UCSD-AML1 (cell line): ENCODE results near the gene CHN1.

Experiments
- DNase-seq: peaks from one replicate; lab custom pipeline; 2025; ENCODE audit not compliant: unreplicated experiment; lab: John Stamatoyannopoulos, UW

CHN1 gene

DNA sequence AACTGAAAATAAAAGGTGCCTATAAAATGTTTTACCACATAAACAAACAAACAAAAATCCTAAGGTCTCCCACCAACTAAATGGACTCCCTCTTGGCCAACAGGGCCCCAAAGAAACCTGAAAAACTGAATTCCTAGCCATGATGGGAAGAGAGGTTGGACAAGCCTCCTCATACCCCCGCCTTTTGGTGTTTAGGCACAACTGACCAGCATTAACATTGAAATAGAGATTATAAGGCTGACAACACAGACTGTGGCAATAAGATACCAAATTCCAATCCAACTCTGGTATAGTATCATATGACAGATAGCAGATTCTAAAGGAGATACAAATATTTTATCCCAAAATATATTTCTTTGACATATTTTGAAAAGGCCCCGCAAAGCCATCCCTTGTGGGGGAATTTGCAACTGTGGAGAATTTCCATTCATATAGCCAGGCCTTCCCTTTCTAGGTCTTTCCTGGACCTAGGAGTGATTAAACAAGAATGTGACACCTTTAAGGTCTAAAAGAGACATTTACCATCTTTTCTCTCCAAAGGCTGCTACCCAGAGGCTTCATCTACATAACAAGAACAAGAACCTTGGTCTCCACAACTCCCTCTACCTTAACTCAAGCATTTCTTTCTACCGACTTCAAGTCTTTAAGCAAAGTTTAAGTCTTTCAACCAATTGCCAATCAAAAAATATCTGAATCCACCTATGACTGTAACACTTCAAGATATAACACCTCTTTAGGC lies 80.0 kb downstream of the CHN1 start:
- DNase-seq: no peak

DNA sequence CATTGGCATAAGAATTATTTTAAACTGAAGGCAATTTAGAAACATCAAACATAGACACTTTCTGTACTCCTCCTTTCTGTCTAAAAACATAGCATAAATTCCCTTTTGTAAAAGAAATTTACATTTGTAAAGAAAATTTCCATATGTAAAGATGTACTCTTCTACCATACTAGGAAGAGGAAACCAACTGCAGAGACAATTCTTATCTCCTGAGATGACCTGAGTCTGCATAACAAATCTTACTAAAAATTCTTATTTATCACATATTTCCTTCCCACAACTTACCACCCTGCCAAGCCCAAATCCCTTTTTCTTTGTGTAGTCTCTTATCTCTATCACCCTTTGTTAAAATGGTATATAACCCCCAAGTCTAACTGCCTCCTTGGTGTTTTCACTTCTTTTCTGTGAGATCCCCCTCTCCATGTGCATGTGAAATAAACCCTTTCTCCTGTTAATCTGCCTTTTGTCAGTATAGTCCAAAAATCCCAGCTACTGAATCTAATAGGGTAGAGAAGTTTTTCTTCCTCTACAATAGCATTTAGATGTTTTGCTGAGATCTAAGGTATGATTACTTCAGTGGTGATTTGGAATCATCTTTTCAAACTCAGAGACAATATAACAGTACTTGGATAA lies 81.0 kb downstream of the CHN1 start:
- no peak for DNase-seq

DNA sequence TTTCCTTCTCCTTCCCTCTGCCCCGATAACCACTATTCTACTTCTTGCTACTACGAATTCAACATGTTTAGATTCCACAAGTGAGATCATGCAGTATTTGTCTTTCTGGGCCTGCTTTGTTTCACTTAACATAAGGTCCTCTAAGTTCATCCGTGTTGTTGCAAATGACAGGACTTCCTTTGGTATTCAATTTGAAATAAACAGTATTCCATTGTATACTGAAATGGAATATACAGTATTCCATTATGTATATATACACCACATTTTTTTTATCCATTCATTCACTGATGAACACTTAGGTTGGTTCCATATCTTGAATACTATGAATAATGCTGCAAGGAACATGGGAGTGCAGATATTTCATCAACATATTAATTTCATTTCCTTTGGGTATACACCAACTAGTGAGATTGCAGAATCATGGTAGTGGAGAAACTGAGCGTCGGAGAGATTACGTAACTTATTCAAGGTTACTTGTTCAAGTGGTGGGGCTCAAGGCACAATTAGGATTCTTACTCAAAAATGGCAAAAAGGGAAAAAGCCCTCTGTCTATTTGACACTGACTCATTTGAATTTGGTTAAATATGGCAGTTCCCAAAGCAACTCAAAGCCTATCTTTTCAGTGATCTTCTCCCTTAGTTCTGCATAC lies 85.1 kb downstream of the CHN1 start:
- DNase-seq: no peak

DNA sequence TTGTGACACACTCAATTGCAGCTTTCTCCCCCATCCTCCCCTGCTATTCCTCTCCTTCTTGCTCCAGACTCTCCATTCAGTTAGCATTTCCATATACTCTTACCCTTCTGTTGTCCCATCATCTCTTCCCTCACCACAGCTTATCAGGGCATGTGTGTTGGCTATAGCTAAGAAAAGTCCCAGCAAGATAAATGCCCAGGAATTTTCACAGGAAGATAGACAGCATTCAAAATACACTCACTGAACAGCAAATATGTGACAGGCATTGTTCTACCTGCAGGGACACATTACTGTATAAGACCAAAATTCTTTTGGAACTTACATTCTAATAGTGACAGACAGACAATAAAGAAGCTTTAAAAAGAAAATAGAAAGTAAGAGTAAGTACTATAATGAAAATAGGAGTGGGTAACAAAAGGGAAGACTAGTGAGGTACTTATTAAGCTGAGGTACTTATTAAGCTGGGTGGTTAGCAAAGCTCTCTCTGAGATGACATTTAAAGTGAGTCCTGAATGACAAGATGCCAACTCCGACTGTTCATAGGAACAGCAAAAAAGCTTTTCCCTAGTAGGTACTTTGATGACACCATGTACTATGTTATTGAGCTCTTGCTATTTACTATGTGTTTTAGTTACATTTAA lies 86.2 kb downstream of the CHN1 start:
- no peak for DNase-seq

DNA sequence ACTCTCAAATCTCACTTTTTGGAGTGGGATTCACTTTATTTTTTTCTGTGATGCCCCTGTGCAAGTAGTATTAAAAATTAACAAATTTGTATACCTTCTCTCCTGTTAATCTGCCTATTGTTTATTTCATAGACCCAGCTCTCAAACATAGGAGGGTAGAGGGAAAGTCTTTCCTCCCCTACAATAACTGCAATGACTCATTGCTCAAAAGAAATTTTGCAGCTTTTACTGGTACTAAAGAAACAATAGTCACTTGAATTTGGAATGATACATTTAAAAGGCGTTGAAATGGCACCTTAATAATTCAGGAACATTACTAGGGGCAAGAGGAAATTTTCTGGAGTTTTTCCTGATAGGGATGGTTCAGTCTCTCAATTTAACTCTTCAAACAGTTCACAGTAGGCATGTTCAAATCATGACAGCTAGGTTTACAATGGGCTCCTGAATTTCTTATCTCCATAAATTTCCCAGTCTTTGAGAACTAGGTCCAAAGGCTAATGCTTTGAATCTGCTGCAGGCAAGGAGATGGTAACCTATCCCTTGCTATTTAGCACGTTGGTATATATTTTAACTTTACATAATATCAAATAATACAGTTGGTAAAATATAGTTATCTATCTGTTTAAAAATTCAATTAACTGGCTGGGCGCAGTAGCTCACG lies 88.8 kb downstream of the CHN1 start:
- DNase-seq: no peak

DNA sequence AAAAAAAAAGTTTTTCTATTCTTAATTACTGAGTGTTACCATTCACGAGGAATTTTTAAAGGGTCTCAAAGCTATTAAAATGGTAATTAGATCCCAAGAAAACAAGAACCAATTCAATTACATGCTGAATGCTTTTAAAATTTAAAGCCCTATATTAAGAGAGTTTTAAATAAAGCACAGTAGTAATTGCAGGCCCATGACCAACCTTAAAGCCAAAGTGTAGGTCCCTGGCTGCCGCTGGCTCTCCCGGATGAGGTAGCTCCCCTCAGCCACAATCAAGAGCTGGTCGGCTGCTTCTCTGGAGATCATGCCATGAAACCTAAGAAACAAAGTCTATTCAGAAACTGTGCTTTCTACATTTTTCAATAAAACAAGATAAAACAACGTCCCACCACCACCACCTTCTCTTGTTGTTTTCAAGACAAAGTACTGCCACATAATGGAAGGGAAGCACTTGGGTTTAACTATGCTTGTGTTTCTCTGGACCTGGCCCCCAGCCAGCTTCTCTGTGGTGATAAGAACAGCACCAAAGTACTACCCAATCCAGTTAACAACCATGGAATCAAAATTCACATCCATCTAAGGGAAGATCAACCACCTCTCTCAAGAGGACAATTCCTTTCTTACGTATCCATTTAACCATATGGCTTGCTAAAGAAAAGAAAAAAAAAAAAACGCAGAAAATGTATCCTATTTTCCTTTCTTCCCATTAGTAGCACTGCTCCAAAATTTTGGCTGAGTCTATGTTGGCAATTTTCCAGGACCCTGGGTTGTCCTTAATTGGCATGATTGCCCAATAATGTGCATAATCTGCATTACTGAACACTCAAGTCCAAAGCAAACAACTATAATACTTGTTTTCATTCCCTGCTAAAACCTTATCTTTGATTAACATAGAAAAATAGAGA lies 90.1 kb downstream of the CHN1 start:
- no peak for DNase-seq

DNA sequence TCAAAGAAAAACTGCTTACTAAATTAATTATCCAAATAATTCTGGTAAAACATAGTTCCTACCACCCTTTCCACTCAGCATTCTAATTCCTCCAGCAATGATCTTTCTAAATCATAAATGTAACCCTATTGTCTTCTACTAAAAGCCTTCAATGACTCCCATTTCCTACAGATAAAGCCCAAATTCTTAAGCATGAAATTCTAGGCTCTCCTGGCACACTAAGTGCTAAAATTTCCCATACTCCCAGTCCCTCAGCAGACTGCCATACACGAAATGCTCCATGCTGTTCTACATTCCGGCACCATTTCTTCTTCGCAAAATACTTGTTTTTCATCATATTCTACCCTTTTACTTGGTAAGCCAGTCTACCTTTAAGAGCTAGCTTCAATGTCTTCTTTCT lies 96.9 kb downstream of the CHN1 start:
- DNase-seq: no peak

DNA sequence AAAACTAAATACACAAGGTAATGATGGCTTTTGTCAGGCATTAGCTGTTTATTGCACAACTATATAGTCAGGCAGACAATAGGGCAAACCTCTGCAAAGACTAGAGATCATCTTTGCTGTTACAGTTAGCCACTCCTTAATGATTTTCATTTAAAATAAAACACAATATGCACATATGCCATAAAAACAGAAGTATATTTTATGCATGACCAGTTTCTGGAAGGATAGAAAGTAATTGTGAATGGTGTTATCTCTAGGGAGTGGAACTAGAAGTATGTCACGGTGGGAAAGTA lies 102.0 kb downstream of the CHN1 start:
- DNase-seq: no peak

DNA sequence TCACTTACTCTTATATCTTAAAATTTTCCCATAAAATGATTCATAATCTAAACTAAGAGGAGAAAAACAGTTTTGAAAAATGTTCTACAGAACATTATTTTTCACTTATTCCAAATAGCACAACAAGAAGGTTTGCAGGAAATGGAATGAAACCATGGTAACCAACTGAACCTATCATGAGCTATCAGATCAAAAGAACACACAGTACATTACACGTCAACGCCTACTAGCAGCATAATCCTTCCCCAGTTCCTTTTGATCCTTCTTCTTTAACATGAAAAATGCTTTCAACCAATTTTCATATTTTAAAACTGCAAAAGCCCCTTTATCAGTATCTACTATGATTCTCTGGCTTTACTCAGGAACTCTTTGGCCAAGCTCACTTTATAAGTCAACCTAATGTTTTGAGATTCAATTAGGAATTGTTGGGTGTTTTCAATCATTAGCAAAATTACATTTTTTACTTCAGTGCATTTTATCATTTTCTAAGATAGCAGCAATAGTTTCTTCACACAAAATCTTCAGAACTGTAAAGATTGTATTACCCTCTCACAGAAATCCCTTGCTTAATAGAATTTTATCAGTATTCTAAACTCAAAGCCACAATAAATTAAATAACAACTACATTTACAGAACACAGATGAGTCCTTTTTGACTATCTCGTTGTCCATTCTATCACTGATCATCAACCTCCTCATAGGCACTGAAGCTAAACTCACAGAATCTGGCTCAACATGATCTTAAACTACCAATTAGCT lies 102.5 kb downstream of the CHN1 start:
- DNase-seq: no peak

DNA sequence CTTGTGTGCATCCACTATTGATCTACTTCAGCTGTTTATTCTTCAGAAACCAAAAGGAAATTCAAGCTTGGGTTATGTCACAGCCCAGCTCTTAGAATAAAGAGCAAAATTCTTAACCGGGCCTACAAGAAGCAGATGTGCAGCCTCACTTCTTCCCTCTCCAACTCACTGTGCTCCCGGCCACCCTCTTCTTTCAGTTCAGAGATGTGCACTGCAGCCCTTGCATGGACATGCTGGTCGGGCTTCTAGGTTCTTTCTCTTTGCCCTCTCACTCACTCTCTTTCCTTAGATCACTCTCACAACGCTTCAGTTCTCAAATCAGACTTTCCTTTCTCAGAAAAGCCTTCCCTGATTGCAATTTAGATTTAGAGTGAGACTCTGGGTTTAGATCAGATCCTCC lies 104.1 kb downstream of the CHN1 start:
- no peak for DNase-seq

DNA sequence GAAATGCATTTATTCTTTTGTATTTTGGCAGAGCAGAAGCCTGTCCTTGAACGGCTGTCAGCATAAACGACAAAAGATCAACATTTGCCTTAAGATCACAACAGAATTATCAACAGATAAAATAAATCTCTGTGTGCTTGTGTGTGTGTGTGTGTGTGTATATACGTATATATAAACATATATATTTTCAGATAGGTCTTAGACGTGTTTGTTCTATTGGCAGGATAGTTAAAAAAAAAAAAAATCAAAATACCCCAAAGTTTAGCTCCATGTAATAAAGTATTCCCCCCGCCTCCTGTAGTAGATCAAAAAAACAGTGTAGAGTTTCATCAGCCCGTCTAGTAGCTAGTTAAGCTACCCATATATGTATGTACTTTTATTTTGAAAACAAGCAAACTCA lies 107.9 kb downstream of the CHN1 start:
- no peak for DNase-seq

DNA sequence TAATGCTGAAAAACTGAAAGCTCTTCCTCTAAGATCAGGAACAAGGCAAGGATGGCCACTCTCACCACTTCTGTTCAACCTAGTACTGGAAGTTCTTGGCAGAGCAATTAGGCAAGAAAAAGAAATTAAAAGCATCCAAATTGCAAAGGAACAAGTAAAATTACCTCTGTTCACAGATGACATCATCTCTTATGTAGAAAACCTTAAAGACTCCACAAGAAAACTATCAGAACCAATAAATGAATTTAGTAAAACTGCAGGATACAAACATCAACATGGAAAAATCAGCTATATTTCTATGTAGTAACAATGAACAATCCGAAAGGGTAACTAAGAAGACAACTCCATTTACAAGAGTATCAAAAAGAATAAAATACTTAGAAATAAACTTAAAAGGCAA lies 112.2 kb downstream of the CHN1 start:
- DNase-seq: no peak

DNA sequence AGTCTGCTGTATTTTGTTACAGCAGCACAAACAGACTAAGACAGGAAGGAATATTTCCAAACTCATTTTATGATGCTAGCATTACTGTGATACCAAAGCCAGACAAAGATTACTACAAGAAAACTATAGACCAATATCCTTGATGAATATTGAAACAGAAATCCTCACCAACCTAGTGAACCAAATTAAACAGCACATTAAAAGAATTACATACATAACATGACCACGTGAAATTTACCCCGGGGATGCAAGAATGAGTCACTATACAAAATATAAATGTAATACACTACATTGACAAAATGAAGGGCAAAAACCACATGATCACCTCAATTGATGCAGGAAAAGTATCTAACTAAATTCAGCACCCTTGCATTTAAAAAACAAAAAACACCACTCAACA lies 112.6 kb downstream of the CHN1 start:
- no peak for DNase-seq

DNA sequence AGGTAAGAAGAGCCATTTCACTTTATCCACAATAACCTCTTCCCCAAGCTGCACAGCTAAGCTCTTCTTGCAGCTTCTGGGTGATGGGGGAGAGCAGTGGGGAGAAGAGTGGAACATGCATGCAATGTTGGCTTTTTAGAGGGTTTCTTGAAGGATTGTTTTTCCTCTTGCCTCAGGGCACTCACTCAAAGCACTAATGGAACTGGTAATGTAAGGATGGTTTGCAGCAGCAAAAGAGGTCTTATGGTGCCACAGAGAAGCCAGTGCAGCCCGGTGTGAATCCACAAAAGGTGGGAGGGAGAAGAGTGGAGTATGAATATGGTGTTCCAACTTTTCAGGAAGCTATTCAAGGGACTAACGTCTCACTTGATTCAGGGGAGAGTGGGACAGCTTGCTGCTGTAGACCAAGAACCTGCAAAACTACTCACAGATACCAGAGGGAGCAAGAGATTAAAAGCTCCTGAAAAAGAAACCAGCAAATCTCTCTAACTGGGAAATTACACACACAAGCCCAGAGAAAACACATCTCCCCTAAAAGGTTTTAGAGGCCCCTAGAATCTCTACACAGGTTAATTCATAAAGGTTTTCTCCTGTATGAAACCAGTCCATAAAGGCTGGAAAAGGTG lies 116.4 kb downstream of the CHN1 start:
- no peak for DNase-seq

DNA sequence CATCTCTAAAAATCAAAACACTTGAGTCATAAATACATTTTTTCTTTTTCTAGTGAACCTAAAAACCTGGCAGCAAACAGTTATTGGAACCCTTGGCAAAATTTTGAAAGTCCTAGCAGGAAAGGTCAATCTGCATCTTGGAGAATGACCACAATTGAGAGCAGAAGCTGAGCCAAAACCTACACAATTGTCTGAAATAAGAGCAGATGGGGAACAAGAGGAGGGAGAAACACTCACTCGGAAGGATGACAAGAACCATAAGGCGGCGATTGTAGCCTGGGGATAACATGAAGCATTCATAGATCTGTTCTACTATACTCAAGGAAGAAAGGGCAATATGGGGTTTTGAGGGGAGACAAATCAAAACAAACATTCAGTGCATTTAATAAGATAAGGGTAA lies 117.0 kb downstream of the CHN1 start:
- no peak for DNase-seq

DNA sequence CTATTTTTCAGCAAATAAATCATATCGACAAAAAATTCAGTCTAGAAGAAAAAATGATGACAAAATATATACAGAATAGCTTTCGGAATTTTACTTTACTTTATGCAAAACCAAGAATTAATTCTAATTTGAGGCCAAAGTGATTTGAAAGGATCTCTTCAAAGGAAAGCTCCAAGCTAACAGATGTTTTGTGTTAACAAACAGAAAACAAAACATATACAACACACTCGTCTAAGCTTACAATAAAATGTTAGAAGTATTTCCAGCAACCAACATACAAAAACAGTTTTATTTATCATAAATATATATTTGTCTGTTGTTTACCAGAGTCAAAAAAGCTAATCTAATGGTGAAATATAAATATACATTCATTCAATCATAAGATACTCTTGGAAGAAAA lies 122.8 kb downstream of the CHN1 start:
- DNase-seq: no peak

DNA sequence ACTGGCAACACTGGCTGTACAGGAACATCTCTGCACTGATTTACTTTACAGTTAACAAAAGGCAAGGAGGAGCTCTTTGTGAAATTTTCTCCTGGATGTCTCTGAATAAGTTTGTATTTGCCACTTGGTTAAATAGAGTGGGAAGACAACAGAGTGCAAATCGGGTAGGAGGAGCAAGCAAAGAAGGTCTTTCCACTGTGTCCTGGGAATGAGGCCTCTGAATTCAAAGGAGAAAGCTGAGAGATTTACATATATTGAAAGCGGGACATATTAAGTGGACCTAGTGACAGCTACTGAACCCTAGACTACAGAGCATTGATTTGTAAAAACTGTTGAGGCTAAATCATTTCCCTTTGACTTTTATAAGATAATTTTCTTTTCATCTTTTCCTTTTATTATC lies 123.5 kb downstream of the CHN1 start:
- no peak for DNase-seq

DNA sequence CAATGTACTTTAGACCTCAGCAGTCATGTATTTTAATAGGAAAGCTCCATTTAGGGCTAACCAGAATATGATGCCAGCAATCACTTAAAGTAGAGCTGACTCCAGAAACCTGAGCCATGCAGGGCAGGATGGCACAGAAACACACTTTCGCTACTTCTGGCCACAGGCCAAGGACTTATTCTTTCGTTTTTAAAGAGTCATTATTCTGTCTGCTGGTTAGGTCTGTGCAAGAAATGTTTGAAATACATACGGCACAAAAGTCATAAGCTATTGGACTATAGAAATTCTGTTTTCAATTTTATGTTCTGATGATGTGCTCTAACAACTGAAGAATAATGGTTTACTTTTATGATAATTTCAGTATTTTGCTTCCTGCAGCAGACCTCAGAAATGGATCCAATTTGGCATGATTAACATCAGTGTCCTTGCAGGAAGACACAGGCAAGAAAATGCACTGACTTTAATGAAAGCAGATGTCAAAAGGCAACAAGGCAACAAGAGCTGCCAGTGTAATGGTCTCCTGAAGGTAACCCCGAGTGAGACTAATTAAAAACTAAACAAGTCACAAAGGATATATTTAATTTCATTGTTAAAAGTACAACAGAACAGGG lies 126.5 kb downstream of the CHN1 start:
- DNase-seq: no peak

DNA sequence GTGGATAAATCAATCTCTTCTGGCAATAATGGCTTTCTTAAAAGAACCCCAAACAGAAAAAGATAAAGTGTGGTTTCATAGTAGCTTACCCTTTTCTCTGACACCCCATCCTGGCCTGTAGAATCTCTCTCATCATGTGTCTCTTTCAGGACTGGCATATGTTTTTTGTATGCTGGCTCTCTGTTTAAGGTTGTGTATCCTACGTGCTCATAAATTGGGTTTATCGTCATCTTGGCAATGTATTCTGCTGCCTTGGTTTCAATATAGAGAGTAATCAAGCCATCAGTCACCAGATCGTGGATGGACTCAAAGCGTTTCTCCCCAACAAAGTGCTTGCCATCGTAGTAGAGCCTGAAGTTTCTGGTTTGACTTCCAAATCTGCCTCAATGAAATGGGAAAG lies 127.4 kb downstream of the CHN1 start:
- DNase-seq: no peak
